Esophagus muscularis mucosa (tissue), 4 donors: ENCODE measurements around the gene B4GALT6. TPM values are rescaled to one million over a fixed set of nuclear protein-coding genes. Genes with fewer than 3 reads are reported as not detected.

Source experiments
- DNase-seq: peaks from one replicate; pipeline ENCODE4 v3.0.0-alpha.2; 2017; ENCODE audit errors: extremely low spot score
- H3K27ac ChIP-seq, 4 donors: fragments of 200-600 bp; sonication (generic); replicated peaks in 1 of 4; 1 replicate in 3 of 4; 2 replicates in 1 of 4; pipeline ENCODE4 v1.5.1; 2016 to 2019; ENCODE audit warnings: mild to moderate bottlenecking in 1 of 4
- H3K27me3 ChIP-seq, 4 donors: fragments of 200-600 bp; sonication (generic); one replicate each; pipeline versions ENCODE4 v1.5.1 to v1.6.0; 2016 to 2019
- H3K36me3 ChIP-seq, 4 donors: fragments of 200-600 bp; sonication (generic); one replicate each; pipeline ENCODE4 v1.5.1; 2016 to 2019
- H3K4me1 ChIP-seq, 4 donors: fragments of 200-600 bp; sonication (generic); one replicate each; pipeline ENCODE4 v1.5.1; 2016 to 2019
- H3K4me3 ChIP-seq, 4 donors: fragments of 200-600 bp; sonication (generic); 1 replicate in 2 of 4; 2 replicates in 2 of 4; pipeline ENCODE4 v1.5.1; 2016 to 2019; ENCODE audit warnings: mild to moderate bottlenecking in 4 of 4, moderate library complexity in 1 of 4
- H3K9me3 ChIP-seq, 4 donors: fragments of 200-600 bp; sonication (generic); 1 replicate in 3 of 4; 2 replicates in 1 of 4; pipeline ENCODE4 v1.5.1; 2016 to 2019
- CTCF ChIP-seq, 3 experiments: fragments of 200-600 bp in 2 of 3; fragments of 450-650 bp in 1 of 3; sonication (generic) in 2 of 3; IDR thresholded peaks; one replicate each; pipeline ENCODE4 v1.5.1; 2017 to 2019; ENCODE audit warnings: antibody characterized with exemption in 3 of 3, mild to moderate bottlenecking in 2 of 3, moderate library complexity in 1 of 3
- EP300 ChIP-seq: sonication (generic); formaldehyde crosslinking; IDR thresholded peaks from one replicate; pipeline ENCODE4 v1.6.1; 2017; ENCODE audit warnings: antibody characterized with exemption
- POLR2A ChIP-seq: fragments of 450-650 bp; IDR thresholded peaks from one replicate; pipeline ENCODE4 v1.6.1; 2017; ENCODE audit warnings: antibody characterized with exemption, moderate library complexity, mild to moderate bottlenecking, low read depth
- POLR2AphosphoS5 ChIP-seq, 2 donors: sonication (generic); formaldehyde crosslinking; IDR thresholded peaks; one replicate each; pipeline ENCODE4 v1.6.1; 2017; ENCODE audit warnings: antibody characterized with exemption in 2 of 2
- WGBS: methylation state at CpG from one replicate; pipeline ENCODE4 v1.1.5; 2018; 5-methylcytosine and 5-hydroxymethylcytosine counted together
- intact Hi-C: fragments of 100-400 bp; cut with DNase I; formaldehyde crosslinking; loops from one replicate; pipeline ENCODE4 v1.15.1; 2023
- total RNA-seq, 4 donors: library from RNA; depleted of rRNA; stranded (reverse); fragments of >200 nt; gene quantifications; one replicate each; pipeline versions ENCODE4 v1.1.0 to v1.2.1, GENCODE V29; 2016

B4GALT6 gene
- total RNA-seq, 4 donors from 2014 or later = 4.5 to 12.0 (median 8.0) TPM

DNA sequence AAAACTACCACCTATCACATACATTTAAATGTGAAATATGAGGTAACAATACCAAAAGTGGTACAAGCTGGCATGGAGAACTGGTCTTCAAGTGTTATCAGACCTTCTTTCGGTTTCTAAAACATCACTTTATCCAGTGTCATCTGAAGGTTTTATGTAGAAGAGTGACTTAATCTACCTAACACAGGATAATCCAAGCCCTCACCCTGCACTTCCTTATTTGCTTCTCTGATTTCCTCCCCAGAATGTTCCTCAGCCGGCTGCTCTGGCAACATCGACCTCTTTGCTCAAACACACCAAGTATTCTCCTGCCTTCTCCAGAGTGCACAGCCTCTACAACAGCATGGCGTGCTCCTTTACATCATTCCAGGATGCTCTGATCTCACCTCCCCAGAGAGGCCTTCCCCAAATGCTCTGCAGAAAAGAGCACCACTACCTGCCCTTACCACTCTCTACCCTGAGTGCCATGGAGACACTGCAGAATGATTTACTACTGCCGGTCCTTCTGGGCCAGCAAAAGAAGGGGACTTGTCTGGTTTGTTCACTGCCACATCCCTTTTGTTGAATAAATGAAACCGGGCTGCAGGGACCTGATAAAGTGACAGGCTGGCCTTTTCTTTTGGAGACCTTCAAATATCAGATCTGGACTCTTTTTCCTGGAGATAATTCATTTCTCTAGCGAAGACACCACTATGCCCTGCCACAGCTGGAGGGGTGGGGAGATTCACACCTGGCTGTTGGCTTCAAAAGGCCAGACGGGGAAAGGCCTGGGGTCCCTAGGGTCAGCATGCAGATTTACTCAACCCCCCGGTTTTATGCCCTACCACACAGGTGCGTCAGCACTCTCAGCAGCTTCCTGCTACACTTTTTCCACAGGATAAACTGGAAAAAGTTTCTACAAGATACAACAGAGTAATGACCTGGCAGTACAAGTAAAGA lies 50.7 kb downstream of the B4GALT6 start:
- peaks cover 0 to 9% (median 4%) of the 10 kb centered on the region in 4 donors for H3K36me3 ChIP-seq
- H3K27me3 ChIP-seq = no peaks in the 10 kb centered on the region
- H3K4me1 ChIP-seq = no peaks in the 10 kb centered on the region
- TF ChIP-seq POLR2A (no peak), POLR2AphosphoS5 (IDR thresholded peaks at IDR 0.05) (no peak), CTCF (IDR thresholded peaks at IDR 0.05) (no peak), EP300 (no peak)
- H3K4me3 ChIP-seq = no peak overlapping the region
- DNase-seq = no peak
- 77% methylated on average over 10 of the region's 10 CpGs for WGBS
- intact Hi-C loops = no loop called here
- H3K9me3 ChIP-seq = no peaks in the 10 kb centered on the region
- no peak overlapping the region for H3K27ac ChIP-seq

DNA sequence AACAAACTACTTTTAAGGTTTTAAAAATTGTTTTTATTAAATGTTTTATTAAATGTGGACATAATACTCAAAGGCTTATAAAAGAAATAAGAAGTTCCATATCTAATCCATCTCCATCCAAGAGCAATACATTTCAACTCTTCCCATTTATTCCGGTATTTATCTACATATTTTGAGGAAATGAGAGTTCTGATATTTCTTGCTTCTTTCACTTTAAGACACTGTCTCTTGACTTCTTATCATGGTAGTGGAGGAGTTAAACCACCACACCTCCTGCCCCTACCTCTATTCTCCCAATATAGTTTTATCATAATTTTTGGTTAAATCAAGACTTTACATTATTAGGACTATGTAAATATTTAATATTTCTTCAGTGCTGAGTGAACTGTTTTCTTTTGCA lies 52.0 kb downstream of the B4GALT6 start:
- Histone ChIP-seq H3K9me3 (no peaks in the 10 kb centered on the region), H3K4me3 (no peak overlapping the region), H3K27ac (no peak overlapping the region), H3K27me3 (no peaks in the 10 kb centered on the region), H3K36me3 (peaks cover 0 to 11% (median 4%) of the 10 kb centered on the region in 4 donors), H3K4me1 (no peaks in the 10 kb centered on the region)
- whole genome bisulfite sequencing = 89% methylated on average over 1 of the region's 1 CpG
- no peak for TF ChIP-seq POLR2A
- no peak for TF ChIP-seq EP300
- no peak for TF ChIP-seq CTCF (IDR thresholded peaks at IDR 0.05)
- TF ChIP-seq POLR2AphosphoS5 (IDR thresholded peaks at IDR 0.05) = no peak
- intact Hi-C loops = no loop called here
- DNase-seq = no peak

GRCh38 chr18:31631526-31631925 lies 52.9 kb downstream of the B4GALT6 start:
- H3K4me1 ChIP-seq = no peaks in the 10 kb centered on the region
- intact Hi-C loops = no loop called here

DNA sequence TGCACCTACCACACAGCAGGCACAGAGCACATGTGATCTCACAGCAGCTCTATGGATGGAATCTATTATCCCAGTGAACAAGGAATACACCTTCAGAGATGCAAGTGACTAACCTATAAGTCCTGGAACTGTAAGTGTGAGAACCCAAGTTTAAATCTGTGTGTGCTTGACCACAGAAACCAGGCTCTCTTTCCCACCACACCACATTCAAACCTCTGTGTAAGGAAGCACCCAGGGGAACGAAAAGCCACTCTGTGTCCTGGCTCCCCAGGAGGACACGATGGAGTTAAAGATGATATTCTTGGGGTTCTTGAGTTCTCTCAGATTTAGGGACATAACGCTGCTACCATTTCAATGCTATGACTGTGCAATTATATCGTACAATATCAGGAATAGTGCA lies 53.8 kb downstream of the B4GALT6 start:
- Histone ChIP-seq H3K4me3 (no peak overlapping the region), H3K27ac (no peak overlapping the region), H3K9me3 (no peaks in the 10 kb centered on the region), H3K36me3 (peaks cover 0 to 16% (median 4%) of the 10 kb centered on the region in 4 donors), H3K27me3 (no peaks in the 10 kb centered on the region), H3K4me1 (no peaks in the 10 kb centered on the region)
- intact Hi-C loops = no loop called here
- WGBS = 93% methylated on average over 4 of the region's 4 CpGs
- DNase-seq = no peak
- no peak for TF ChIP-seq POLR2AphosphoS5 (IDR thresholded peaks at IDR 0.05)
- TF ChIP-seq POLR2A = no peak
- no peak for TF ChIP-seq EP300
- no peak for TF ChIP-seq CTCF (IDR thresholded peaks at IDR 0.05)

More at GRCh38 chr18:31631526-31631925, 52.9 kb downstream of the B4GALT6 start:
- Histone ChIP-seq H3K4me3 (no peak overlapping the region), H3K27ac (no peak overlapping the region), H3K27me3 (no peaks in the 10 kb centered on the region), H3K36me3 (peaks cover 0 to 11% (median 4%) of the 10 kb centered on the region in 4 donors), H3K9me3 (no peaks in the 10 kb centered on the region)
- DNase-seq = no peak
- 97% methylated on average over 1 of the region's 1 CpG for WGBS
- TF ChIP-seq EP300 (no peak), POLR2A (no peak), CTCF (IDR thresholded peaks at IDR 0.05) (no peak), POLR2AphosphoS5 (IDR thresholded peaks at IDR 0.05) (no peak)
